HepG2 (cell line): Measurements from ENCODE around the gene BEAN1.

Experiments used
- BCL6 ChIP-seq: IDR thresholded peaks from 2 replicates; pipeline ENCODE4 v1.6.1; 2016; ENCODE audit warnings: missing genetic modification reagents, missing compliant biosample characterization
- CEBPB ChIP-seq: IDR thresholded peaks from 2 replicates; pipeline ENCODE4 v1.6.1; 2011; ENCODE audit warnings: low read depth, low read length, improper control_type of control experiment, borderline replicate concordance
- EP300 ChIP-seq, 3 experiments: sonication (generic) in 1 of 3; formaldehyde crosslinking in 1 of 3; IDR thresholded peaks; 2 replicates each; pipeline versions ENCODE4 v1.5.1 to v1.6.1; 2011 to 2020; ENCODE audit warnings: low read depth in 2 of 3, low read length in 2 of 3, borderline replicate concordance in 1 of 3, improper control_type of control experiment in 1 of 3, mild to moderate bottlenecking in 1 of 3, missing genetic modification reagents in 1 of 3, moderate library complexity in 1 of 3
- EZH2 ChIP-seq: conservative IDR thresholded peaks from 2 replicates; pipeline ENCODE4 v1.6.1; 2012; ENCODE audit warnings: mild to moderate bottlenecking, low read depth, low read length, moderate library complexity
- MIER2 ChIP-seq: IDR thresholded peaks from 2 replicates; pipeline ENCODE4 v1.6.1; 2016; ENCODE audit warnings: missing biosample characterization, missing genetic modification reagents
- SIN3A ChIP-seq: IDR thresholded peaks from 2 replicates; pipeline ENCODE4 v1.6.1; 2011; ENCODE audit warnings: low read depth, mild to moderate bottlenecking, control low read depth, low read length, borderline replicate concordance
- SP2 ChIP-seq: sonication (generic); formaldehyde crosslinking; IDR thresholded peaks from 2 replicates; pipeline ENCODE4 v1.5.1; 2020; ENCODE audit warnings: mild to moderate bottlenecking, missing genetic modification reagents
- TBL1XR1 ChIP-seq: fragments of 150-350 bp; IDR thresholded peaks from 2 replicates; pipeline ENCODE4 v1.6.1; 2014; ENCODE audit warnings: borderline replicate concordance, low read length; ENCODE audit not compliant: partially characterized antibody
- ZFP36 ChIP-seq: fragments of 150-350 bp; IDR thresholded peaks from 2 replicates; pipeline ENCODE4 v1.6.1; 2018; ENCODE audit warnings: borderline replicate concordance, low read length, low read depth; ENCODE audit not compliant: partially characterized antibody
- ZNF12 ChIP-seq: sonication (generic); formaldehyde crosslinking; IDR thresholded peaks from 2 replicates; pipeline ENCODE4 v1.5.0; 2020; ENCODE audit warnings: missing genetic modification reagents
- ZNF253 ChIP-seq: sonication (generic); formaldehyde crosslinking; IDR thresholded peaks from 2 replicates; pipeline ENCODE4 v1.8.0; 2022; ENCODE audit warnings: mild to moderate bottlenecking, missing genetic modification reagents, borderline replicate concordance
- ZSCAN22 ChIP-seq: sonication (generic); formaldehyde crosslinking; IDR thresholded peaks from 2 replicates; pipeline ENCODE4 v1.4.0; 2020; ENCODE audit warnings: mild to moderate bottlenecking, missing genetic modification reagents

DNA sequence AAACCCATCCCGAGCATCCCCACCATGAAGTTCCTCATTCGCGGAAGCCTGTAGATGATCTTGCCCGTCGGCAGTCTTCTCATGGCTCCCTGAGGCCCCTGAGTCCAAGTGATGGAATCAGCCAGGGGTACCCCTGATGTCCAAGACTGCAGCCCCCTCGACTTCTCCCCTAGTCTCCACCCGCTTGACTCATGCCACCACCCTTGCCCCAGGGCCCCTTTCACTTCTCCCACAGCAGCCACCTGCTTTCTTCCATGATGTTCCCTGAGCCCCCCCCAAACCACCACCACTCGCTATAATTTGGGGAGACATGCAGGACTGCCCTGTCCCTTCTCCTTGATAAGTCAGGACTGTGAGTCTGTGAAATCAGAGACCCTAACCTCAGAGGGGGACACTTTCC is 11.4 kb downstream of the BEAN1 start:
- TF ChIP-seq SP2, result no peak
- no peak for TF ChIP-seq EZH2
- TF ChIP-seq ZNF12 (CRISPR knock-in tag), result no peak
- no peak for TF ChIP-seq ZSCAN22 (CRISPR knock-in tag)
- TF ChIP-seq BCL6 (CRISPR knock-in tag), result no peak
- TF ChIP-seq CEBPB, result no peak
- TF ChIP-seq MIER2 (CRISPR knock-in tag), result no peak
- no peak for TF ChIP-seq TBL1XR1
- no peak for TF ChIP-seq SIN3A
- no peak for TF ChIP-seq ZFP36
- TF ChIP-seq EP300 (IDR thresholded peaks at IDR 0.05; ENCODE audit: low read depth in 2 of 2, low read length in 2 of 2), result no peak
- no peak for TF ChIP-seq EP300 (CRISPR knock-in tag; IDR thresholded peaks at IDR 0.05; ENCODE audit: borderline replicate concordance)
- TF ChIP-seq ZNF253, result no peak
